A673 (cell line): ENCODE data around the gene GRIP1. TPM values are rescaled to one million over a fixed set of nuclear protein-coding genes. Genes with fewer than 3 reads are reported as not detected.

Source experiments
- BruUV-seq: library from RNA; stranded (reverse); fragments of 400-500 nt; replicated peaks from 2 replicates; lab custom pipeline; 2021; lab: Mats Ljungman, UMichigan
- CTCF ChIA-PET: fragments of 300-600 bp; sonication (Branson Sonifier 250); formaldehyde crosslinking; loops from one replicate; lab custom pipeline; 2022; ENCODE audit warnings: antibody characterized with exemption; lab: Charles Lee
- POLR2A ChIA-PET: fragments of 300-600 bp; sonication (Branson Sonifier 250); formaldehyde crosslinking; loops from one replicate; lab custom pipeline; 2022; ENCODE audit warnings: antibody characterized with exemption; ENCODE audit not compliant: low non-redundant PET; lab: Charles Lee
- DNase-seq: peaks from one replicate; pipeline ENCODE4 v3.0.0-alpha.2; 2015; ENCODE audit warnings: low spot score
- H3K27ac ChIP-seq: fragments of 200-600 bp; sonication (generic); 2 replicates; pipeline ENCODE4 v1.5.1; 2016; ENCODE audit warnings: mixed run types, low read depth, mild to moderate bottlenecking, mixed read lengths, antibody characterized with exemption, low read length; ENCODE audit not compliant: poor library complexity, severe bottlenecking
- H3K27me3 ChIP-seq: fragments of 200-600 bp; sonication (generic); replicated peaks from 2 replicates; pipeline ENCODE4 v1.6.1; 2017; ENCODE audit warnings: mixed run types, low read depth, mild to moderate bottlenecking, mixed read lengths, antibody characterized with exemption, low read length; ENCODE audit not compliant: insufficient read depth, poor library complexity
- H3K36me3 ChIP-seq: fragments of 200-600 bp; sonication (generic); 2 replicates; pipeline ENCODE4 v1.6.1; 2016; ENCODE audit warnings: mixed run types, mild to moderate bottlenecking, mixed read lengths, antibody characterized with exemption, low read length; ENCODE audit not compliant: insufficient read depth, poor library complexity, severe bottlenecking
- H3K4me1 ChIP-seq: fragments of 200-600 bp; sonication (generic); 2 replicates; pipeline ENCODE4 v1.6.1; 2017; ENCODE audit warnings: mixed run types, mild to moderate bottlenecking, mixed read lengths, antibody characterized with exemption, low read length; ENCODE audit not compliant: insufficient read depth, poor library complexity, severe bottlenecking
- H3K4me3 ChIP-seq: fragments of 200-600 bp; sonication (generic); 2 replicates; pipeline ENCODE4 v1.5.1; 2016; ENCODE audit warnings: low read depth, mixed run types, mild to moderate bottlenecking, mixed read lengths, low read length; ENCODE audit not compliant: poor library complexity, severe bottlenecking
- H3K9me3 ChIP-seq: fragments of 200-600 bp; sonication (generic); 2 replicates; pipeline ENCODE4 v1.6.1; 2016; ENCODE audit warnings: mixed run types, low read depth, mild to moderate bottlenecking, mixed read lengths, antibody characterized with exemption, low read length; ENCODE audit not compliant: poor library complexity, severe bottlenecking
- EZH2 ChIP-seq: fragments of 200-600 bp; sonication (generic); IDR thresholded peaks from 2 replicates; pipeline ENCODE4 v1.6.1; 2017; ENCODE audit warnings: borderline replicate concordance, low read depth, mild to moderate bottlenecking, mixed read lengths, antibody characterized with exemption, low read length; ENCODE audit not compliant: poor library complexity, severe bottlenecking
- intact Hi-C: fragments of 100-400 bp; cut with micrococcal nuclease; formaldehyde crosslinking; loops from one replicate; pipeline ENCODE4 v1.10.0; 2022; ENCODE audit not compliant: unreplicated experiment
- total RNA-seq: library from RNA; stranded (reverse); gene quantifications from 2 replicates; pipeline ENCODE4 v1.2.3, GENCODE V29; 2021
- TF ChIP-seq, protein P1 (sequence below): fragments of 300-800, 200-600 bp; sonication (generic); conservative IDR thresholded peaks from 2 replicates; pipeline ENCODE4 v1.5.1; 2017; ENCODE audit warnings: low read depth, mild to moderate bottlenecking, antibody characterized with exemption, low read length, moderate library complexity, mixed read lengths

The GRIP1 gene
- total RNA-seq, 1 experiment from 2014 or later, result 3.6 TPM

DNA sequence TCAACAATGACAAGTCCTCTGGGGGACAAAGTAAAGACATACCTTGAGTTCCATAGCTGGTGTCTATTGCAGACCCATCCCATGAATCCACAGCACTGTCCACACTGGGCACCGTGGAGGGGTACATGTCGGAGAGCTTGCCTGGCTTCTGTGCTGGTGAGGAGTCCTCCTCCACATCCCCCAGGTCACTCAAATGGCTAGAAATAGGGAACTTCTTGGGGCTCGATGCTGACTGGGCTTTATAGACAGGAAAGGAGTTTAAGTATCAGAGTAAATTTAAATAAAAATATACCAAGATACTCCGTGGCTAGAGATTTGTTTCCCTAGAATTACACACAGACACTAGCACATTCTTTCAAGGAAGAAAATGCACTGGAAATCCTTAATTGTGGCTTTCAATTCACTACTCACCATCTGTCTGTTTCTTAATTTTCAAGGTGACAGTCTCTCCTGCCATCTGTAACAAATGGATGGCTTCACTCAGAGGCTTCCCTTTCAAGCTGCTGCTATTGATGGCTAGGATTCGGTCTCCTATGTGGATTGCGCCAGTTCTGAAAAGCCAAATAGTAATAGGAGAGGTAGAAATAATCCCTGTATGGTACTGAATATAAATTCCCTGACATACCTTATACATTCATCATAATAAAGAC, 286.5 kb downstream of the GRIP1 start:
- Histone ChIP-seq H3K9me3 (no peaks in the 10 kb centered on the region), H3K27me3 (no peaks in the 10 kb centered on the region), H3K27ac (no peak overlapping the region), H3K4me3 (no peak overlapping the region), H3K36me3 (no peaks in the 10 kb centered on the region), H3K4me1 (no peaks in the 10 kb centered on the region)
- ChIA-PET POLR2A (no interaction called here), CTCF (no interaction called here)
- no TSS peak for BruUV-seq
- intact Hi-C loops, result no loop called here
- TF ChIP-seq, protein P1, sequence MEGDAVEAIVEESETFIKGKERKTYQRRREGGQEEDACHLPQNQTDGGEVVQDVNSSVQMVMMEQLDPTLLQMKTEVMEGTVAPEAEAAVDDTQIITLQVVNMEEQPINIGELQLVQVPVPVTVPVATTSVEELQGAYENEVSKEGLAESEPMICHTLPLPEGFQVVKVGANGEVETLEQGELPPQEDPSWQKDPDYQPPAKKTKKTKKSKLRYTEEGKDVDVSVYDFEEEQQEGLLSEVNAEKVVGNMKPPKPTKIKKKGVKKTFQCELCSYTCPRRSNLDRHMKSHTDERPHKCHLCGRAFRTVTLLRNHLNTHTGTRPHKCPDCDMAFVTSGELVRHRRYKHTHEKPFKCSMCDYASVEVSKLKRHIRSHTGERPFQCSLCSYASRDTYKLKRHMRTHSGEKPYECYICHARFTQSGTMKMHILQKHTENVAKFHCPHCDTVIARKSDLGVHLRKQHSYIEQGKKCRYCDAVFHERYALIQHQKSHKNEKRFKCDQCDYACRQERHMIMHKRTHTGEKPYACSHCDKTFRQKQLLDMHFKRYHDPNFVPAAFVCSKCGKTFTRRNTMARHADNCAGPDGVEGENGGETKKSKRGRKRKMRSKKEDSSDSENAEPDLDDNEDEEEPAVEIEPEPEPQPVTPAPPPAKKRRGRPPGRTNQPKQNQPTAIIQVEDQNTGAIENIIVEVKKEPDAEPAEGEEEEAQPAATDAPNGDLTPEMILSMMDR, result no peak
- no peak for TF ChIP-seq EZH2
- DNase-seq, result no peak

- POLR2A ChIA-PET, result no interaction called here
- H3K9me3 ChIP-seq, result no peaks in the 10 kb centered on the region
- no peak overlapping the region for H3K4me3 ChIP-seq
- TF ChIP-seq, protein P1, result no peak
- no peak for TF ChIP-seq EZH2
- no peaks in the 10 kb centered on the region for H3K36me3 ChIP-seq
- intact Hi-C loops, result no loop called here
- no peaks in the 10 kb centered on the region for H3K4me1 ChIP-seq
- H3K27ac ChIP-seq, result no peak overlapping the region
- H3K27me3 ChIP-seq, result no peaks in the 10 kb centered on the region
- CTCF ChIA-PET, result no interaction called here
- BruUV-seq, result no TSS peak
- DNase-seq, result no peak
Observed at GRCh38 chr12:66388517-66388916, 290.4 kb downstream of the GRIP1 start.

- TF ChIP-seq, protein P1, result no peak
- H3K9me3 ChIP-seq, result no peaks in the 10 kb centered on the region
- H3K4me1 ChIP-seq, result no peaks in the 10 kb centered on the region
- BruUV-seq, result no TSS peak
- H3K27ac ChIP-seq, result no peak overlapping the region
- no peak for DNase-seq
- CTCF ChIA-PET, result no interaction called here
- no peaks in the 10 kb centered on the region for H3K36me3 ChIP-seq
- intact Hi-C loops, result no loop called here
- H3K27me3 ChIP-seq, result no peaks in the 10 kb centered on the region
- POLR2A ChIA-PET, result no interaction called here
- no peak overlapping the region for H3K4me3 ChIP-seq
Observed at GRCh38 chr12:66387117-66387516, 291.8 kb downstream of the GRIP1 start.
